ENCODE measurements around the gene GRIN2B.

GRIN2B gene

GRCh38 chr12:13956060-13956590 lies 25.3 kb downstream of the GRIN2B start:
- no peak for DNase-seq

GRCh38 chr12:13952096-13952495 lies 29.3 kb downstream of the GRIN2B start:
- no peak for DNase-seq

DNA sequence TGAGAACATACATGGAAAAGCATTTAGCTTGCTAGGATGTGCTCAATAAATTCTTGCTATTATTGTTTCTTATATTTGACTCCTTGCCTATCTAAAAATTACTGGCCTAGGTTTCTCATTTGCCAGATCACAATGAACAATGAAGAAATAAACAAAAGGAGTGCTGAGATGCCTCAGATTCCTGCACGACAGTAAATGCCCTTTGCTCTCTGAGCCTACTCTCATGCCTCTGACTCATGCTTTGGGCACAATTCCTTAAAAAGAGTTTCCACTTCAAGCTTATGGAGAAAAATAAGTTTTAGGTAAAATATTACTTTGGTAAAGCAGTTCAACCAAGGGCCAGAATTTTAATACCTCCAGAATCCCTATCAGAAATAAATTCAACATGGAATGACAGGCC lies 30.9 kb downstream of the GRIN2B start:
- no peak for DNase-seq

- DNase-seq: no peak
Observed at GRCh38 chr12:13948621-13949020, 32.8 kb downstream of the GRIN2B start.

DNA sequence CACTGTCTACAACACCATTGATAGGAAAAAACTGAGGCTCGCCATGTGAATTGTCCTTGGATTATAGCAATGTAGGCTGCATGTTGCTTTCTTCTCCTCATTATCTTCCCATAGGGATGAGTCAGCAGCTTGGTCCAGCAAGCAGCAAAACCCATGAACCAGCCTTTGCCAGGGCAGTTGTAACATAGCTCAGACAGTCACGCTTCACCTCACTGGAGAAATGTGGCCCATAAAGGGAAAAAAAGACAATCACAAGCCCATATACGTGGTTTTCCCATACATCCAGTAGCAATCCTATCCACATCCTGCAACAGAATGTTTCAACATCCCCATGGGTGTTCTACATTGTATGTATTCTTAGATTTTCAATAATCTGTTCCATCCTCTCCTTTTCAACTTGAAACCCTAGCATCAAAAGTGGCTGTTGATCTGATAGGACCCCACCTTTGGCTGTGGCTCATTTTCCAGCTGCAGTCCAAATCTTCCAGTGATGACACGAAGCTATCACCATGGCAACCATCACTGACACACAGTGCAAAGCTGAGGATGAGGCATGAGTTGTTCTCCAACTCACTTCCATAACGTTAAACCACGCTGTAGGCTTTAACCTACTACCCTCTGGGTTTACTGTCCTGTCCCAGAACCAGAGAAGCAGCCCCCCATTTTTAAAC lies 34.0 kb downstream of the GRIN2B start:
- peak; percentile 34 for DNase-seq

DNA sequence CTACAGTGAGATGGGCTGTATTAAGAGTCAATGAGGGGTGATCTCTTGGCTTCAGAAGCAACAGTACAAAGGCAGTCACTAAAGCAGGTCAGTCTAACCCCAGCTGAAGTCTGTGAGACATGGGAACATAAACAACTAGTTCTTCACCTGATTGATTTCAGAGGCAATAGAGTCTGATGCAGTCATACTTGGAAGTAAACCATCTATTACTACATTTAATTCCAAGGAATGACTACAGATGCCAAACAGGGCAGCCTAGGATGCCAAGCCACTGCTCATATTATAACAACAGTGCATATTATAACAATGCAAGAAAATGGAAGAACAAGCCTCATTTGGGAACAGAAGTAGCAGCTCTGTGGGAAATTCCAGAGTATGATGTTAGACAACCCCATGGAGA lies 35.8 kb downstream of the GRIN2B start:
- DNase-seq: no peak

GRCh38 chr12:13945236-13945635 lies 36.2 kb downstream of the GRIN2B start:
- no peak for DNase-seq

GRCh38 chr12:13942826-13943225 lies 38.6 kb downstream of the GRIN2B start:
- no peak for DNase-seq

DNA sequence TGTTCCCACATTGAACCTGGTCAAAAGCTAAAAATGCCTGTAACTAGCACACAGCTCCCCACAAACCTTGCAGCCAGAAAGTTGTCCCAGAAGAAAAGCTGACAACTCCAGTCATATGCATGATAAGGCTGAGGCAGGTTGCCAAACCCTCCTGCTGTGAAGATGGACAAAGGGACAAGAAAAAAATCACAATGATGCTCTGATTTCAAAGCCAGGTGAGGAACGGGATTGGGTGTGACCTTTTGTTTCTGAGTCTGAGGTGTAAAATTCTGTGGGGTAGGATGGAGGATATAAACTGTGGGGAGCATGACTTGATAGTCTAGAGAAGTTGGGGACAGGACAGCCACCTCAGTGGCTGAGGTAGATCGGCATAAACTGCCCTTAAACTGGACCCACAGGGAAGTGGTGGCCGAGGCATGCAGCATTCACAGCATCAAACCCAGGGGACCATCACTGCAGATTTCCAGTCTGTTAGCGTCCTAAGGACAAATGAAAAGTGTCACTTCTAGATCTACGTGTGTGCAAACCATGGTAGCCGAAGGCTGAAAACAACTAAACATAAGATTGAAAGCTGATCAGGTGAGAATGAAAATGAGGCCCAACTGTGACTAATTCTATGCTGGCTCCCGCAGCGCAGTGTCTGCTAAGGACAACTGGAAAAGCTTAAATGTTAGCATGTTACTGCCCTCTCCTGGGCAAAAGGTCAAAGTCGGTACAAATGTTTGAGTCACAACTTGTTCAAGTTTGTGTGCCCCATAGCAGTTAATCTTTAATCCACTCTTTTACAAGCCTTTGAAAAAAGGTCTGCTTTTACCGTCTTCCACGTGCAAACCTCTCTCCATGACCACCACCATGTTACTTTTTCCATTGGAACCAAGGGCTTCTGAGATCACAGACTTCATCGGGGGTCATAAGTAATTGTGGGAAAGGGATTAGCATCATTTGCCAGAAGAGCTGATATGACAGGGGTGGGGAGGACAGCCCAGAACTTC lies 39.8 kb downstream of the GRIN2B start:
- peak; percentile 76 for DNase-seq

DNA sequence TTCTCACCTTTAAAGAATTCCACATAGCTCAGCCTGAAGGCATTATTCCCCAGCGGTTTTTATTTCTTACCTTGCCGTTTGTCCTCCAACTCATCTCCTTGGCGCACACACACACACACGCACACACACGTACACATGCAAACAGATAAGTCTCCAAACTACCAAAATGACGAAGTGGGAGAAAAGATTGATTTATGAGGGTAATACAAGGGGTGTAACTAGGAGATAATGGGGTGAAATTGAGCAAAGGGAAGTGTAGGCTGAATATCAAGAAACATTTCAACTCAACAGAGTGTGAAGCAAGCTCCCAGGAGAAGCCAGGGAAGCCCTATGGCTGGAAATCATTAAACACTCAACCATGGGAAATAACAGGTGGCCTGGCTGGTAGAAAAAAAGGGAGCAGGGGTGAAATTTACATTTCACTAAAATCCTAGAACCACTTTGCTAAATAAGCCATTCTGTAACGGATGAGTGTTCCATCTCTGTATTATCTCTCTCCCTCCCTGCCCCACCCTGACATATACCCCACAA lies 41.0 kb downstream of the GRIN2B start:
- no peak for DNase-seq

DNA sequence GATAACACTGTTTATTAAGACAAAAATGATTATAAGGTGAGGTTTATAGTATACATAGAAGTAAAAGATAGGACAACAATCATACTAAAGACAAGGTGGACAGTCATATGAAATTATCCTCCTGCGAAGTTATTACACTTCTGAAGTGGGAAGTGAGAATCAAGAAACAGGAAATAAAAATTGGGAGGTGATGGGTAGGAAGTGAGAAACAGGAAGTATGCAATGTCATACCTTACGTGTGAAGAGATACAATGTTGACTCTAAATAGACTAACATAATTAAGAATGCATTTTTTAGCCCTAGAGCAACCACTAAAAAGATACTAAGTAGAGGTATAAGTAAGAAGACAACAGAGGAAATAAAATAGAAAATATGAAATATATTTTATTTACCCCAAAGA lies 43.7 kb downstream of the GRIN2B start:
- no peak for DNase-seq

GRCh38 chr12:13935169-13935568 lies 46.2 kb downstream of the GRIN2B start:
- no peak for DNase-seq
